Fibroblast of skin of right quadriceps (primary cell): ENCODE data around the gene ATP5PB.
A peak's percentile ranks its signal among the peaks of the same experiment; 100 is the strongest.

Source experiments
- DNase-seq: peaks from one replicate; pipeline ENCODE4 v3.0.0-alpha.2; 2013

ATP5PB gene

DNA sequence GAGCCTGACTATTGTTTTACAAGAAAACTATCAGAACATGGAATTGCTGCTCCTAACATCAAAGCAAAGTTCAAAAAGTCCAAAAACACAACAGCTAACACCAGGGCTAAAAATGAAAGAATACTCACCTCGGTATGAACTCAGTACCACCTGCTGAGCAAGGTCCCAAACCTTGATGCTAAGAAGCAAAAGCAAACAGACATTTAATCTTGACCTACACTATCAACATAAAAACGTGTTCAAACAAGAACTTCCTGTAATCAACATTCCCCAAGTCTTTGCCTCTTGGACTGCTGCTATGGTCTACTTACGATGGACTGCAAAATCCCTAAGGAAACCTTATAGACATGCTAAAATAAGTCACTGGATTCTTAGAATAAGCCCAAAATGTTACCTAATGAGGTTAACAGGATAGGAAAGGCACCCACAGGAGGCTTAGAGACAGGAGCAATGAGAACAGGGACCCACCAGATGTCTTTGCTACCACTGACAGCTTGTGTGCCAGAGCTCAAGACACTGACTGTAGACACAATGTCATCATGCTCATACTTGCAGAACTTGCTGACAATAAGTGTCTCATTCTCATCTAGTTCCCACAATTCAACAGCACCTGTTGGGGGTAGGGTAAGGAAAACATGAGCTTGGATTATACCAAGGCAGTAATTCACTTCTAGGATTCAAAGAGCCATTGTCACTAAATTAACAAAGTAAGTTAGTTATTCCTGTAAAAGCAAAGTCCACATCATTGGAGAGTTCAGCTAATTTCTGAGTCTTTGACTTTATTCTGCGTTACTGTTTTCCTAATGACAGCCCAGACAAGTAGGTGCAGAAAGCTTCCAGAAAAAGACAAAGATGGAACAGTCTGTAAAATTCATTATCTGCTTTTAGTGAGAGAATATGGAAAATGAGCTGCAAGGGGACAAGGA is 2.0 kb upstream of the ATP5PB start:
- DNase-seq: no peak

DNA sequence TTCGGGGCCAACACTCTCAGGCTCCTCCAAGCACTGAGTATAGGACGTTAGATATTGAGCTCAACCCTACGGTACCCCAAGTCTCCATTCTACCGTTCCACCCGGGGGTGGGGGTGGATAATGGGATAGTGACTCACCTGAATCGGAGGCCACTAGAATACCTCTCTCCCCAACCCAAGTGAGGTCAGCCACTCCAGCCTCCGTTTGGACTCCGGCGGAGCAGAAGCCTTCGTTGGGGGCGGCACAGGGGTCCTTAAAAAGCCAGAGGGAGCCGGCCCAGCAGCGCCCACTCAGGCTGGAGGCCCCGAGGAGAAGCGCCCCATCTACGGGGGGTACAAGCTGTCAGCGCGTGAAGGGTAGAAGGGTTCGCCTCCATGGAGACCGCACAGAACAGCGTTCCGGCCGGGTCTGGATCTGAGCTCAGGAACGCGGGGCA is 764 bp upstream of the ATP5PB start:
- peak; percentile 13 for DNase-seq

DNA sequence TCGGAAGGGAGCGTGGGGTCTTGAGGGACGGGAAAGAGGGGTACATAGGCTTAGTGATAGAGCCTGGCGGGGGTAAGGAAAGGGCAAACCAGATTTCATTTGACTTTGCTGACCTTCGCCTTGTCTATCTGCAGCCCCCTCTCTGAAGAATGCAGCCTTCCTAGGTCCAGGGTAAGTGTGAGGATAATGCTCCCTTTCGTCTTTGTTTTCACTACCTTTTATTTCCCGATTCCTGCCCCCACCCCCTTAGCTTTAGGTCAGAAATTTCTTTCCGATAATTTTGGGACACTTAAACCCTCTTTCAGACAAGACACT is 396 bp downstream of the ATP5PB start:
- no peak for DNase-seq

DNA sequence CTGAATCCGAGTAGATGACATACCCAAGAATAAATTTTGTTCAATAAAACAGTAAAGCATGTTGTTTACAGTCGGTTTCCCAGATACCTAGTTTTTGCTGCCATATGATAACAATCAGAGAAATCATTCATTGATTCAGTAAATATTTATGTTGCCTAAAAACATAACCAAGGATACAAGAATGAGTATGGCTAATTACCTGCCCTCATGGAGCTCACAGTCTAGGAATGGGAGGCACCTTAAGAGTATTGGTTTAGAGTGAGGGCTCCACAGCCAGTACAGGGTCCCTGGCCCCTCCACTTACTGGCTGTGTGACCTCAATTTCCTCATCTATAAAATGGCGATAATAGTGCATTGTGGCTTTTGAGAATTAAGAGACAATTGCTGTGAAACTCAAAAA is 921 bp downstream of the ATP5PB start:
- DNase-seq: no peak

DNA sequence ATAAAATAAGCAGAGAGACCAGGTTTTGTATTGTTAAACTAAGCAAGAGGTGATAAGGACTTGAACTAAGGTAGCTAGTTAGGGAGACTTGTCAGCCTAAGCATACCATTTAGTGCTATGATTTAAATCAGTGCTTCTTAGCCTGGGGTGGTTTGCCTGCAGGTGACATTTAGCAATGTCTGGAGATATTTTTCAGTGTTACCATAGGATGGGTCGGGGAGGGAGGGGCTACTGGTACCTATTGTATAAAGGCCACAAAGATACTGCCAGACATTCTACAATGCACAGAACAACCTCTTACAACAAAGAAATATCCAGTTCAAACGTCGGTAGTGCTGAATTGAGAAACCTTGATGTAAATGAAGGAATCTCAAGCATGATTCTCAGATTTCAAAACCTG is 3.3 kb downstream of the ATP5PB start:
- DNase-seq: no peak

DNA sequence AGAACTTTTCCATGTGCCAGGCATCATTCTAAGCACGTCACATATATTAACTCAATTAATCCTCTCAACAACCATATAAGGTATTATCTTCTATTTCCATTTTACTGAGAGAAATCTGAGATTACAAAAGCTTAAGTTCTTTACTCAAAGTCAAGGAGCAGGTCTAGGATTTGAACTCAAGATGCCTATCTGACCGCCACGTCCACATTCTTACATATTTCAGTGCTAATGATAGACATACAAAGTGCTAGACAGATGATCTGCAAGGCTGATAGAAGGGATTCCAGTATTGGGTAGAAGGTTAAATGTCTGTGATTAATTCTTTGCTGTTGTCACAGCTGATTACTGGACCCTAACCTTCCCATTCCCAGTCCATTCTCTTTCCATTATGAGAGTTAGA is 4.4 kb downstream of the ATP5PB start:
- DNase-seq: no peak

DNA sequence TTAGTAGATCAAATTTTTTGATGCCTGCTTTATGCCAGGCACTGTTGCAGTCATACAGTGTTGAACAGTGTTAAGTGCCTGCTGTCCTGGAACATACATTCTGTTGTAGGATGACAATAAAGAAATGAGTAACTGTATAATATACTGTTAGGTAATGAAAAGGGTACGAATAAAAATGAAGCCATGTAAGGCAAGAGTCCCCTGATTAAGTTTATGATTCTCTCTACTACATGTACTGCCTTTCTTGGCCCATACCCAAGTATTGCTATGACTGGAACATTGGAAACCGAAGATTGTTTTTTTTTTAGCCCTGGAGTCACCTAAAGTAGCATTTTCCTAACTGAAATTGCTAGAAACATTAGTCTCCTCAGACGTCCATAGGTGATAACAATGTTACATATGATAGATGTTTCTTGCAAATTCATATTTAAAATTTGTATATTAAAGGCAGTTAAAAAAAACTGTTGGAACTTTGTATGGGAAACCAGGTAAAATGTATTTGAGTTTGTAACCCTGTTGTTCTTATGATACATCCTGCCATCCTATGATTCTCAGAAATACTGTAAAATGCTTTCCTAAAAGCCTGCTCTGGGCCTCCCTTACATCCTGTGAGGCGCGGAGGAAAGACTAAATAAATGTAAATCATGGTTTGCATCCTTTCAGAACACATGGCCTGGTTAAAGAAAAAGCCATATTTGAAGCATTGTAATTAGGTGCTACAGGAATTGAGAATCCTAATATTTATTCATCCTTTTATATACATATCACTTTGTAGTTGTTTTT is 5.8 kb downstream of the ATP5PB start:
- no peak for DNase-seq

DNA sequence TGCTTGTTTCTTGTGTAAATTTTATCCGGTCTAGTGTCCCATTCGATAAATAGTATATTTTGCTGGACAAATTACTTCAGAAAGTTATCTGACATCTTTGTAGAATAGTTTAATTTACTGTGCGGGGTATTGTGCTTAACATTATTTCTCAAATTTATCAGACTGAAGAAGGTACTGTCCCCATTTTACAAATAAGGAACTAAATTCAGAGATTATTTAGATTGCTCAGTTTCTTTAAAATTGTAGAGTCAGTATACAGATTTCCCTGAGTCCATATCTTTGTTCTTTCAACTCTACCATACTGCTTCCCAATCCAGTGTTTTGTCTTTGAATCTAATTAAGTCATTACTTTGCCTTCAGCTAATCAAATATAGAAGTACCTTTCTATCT is 6.4 kb downstream of the ATP5PB start:
- no peak for DNase-seq

DNA sequence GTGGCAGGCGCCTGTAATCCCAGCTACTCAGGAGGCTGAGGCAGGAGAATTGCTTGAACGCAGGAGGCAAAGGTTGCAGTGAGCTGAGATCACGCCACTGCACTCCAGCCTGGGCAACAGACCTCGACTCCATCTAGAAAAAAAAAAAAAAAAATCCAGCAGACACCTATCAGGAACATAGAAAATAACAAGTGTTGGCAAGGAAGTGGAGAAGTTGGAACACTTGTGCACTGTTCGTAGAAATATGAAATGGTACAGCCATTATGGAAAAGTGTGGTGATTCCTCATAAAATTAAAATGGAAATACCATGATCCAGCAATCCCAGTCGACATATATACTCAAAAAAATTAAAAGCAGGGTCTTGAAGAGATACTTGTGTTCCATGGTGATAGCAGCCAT is 12.5 kb downstream of the ATP5PB start:
- DNase-seq: no peak

DNA sequence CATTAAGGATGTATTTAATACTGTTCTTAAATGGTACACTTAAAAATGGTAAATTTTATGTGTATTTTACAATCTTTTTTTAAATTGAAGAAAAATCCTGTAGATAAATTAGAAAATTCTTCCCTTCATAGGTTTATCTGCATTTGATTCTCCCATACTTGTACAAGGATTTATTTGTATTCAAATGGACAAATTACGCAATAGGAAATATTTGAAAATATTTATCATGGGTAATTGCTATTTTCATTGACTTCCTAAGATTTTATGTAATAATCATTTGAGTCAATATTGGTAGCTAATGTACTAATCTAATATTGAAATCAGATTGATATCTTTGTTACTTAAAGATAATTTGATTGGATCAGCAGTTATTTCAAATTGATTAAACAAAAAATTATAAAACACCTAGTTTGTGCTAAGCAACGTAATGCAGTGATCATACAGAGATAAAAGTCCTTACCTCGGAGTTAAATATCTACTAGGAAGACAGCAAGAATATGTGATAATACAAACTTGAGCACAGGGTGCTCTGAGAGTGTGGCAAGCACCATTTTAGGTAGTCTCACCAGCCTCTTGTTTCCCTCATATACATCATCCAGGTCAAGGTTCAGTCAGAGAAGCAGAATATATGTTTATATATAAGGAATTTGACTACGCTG is 13.2 kb downstream of the ATP5PB start:
- no peak for DNase-seq

DNA sequence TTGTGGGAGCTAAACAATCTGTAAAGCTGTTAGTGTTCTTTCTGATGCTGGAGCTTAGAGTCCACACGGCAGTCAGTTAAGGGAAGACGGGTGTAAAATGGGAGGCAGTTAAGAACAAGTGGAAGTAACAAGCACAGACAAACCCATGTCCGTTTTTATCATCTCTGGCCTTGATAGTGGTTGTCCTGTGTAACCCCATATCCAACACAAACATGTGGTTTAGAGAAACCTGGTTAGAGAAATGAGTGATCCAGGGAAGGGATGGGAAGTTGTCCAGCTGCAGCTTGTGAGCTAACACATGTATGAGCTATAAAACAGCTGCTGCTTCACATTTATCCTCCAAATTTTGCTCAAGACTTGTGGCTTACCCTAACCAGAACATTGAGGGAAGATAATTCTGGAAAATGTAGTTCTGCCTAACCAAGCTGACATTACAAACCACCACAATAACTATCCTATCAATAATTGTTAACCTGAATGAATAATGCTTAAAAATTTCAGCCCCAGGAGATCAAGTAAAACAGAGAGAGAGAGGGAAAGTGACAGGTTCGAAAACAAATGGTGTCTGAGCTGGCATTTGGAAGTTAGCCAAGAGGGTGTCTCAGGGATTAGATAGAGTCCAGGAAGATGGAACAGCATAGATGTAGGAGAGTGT is 13.9 kb downstream of the ATP5PB start:
- peak; percentile 45 for DNase-seq

DNA sequence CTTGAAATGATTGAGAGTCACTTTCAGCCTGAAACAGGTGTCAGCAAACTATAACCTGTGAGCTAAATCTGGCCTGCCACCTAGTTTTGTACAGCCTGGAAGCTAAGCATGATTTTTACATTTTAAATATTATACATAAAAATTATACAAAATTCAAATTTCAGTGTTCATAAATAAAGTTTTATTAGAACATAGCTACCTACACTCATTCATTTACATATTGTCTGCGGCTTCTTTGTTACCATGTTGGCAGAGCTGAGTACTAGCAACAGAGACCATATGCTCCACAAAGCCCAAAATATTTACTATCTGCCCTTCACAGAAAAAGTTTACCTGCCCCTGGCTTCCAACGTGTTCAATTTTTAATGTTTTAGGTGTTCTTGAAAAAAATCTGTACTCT is 16.5 kb downstream of the ATP5PB start:
- no peak for DNase-seq

DNA sequence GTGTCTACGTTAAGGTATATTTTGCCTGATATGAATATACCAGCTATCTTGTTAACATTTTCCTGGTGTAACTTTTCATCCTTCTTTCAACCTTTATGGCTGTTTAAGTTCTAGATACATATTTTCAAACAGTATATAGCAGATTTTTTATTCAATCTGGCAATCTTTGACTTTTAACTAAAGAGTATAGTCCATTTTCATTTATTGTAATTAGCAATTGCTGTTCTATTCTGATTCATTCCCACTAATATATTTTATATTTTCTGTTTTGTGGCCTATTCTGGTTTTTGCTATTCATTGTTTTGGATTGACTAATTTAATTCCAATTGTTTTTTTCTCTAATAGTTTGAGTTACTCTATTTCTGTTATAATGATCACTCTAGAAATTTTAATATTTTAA is 17.2 kb downstream of the ATP5PB start:
- no peak for DNase-seq

DNA sequence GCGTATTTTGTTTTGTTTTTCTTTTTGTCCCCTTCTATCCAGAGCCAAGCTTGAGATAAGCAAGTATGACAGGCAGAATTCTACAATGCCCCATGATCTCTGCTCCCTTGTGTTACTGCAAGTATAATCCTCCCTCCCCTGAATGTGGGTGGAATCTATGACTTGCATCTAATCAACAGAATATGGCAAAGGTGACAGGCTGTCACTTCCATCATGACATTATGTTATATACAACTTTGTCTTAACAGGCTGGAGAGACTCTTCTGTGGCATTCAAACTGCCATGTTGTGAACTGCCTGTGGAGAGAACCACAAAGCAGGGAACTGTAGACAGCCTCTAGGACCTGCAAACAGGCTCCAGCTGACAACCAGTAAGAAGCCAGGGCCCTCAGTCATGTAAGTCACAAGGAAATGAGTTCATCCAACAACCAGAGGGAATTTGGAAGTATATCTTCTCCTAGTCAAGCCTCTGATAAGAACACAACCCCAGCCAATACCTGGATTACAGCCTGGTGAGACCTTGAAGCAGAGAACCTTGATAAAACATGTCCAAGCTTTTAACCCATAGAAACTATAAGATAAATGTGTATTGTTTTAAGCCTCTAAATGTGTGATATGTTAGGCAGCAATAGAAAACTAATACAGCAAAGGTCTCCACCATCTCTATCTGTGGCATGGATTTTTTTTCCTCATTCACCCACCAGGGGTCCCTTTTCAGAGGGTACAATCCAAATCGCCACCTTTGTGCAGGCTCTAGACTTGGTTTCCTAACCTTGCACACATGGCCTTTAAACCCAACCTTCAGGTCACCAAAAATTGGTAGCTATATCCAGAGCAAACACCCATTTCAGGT is 18.8 kb downstream of the ATP5PB start:
- no peak for DNase-seq

DNA sequence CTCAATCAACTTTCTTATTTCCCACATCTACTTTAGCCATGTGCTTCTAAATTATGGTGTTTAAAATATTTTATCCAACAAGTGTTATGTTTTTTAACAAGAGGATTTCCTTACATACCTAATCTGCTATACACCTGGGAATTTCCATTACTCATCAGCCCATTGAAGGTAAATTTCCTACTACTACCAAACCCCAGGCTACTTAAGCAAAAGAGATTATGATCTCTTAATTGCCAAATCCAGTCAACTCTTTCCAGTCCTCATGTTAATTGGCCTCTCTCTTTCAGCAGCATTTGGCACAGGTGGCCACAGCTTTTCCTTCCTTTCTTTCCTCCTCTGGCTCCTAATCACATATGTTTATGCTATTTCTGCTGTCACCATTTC is 19.4 kb downstream of the ATP5PB start:
- DNase-seq: no peak

DNA sequence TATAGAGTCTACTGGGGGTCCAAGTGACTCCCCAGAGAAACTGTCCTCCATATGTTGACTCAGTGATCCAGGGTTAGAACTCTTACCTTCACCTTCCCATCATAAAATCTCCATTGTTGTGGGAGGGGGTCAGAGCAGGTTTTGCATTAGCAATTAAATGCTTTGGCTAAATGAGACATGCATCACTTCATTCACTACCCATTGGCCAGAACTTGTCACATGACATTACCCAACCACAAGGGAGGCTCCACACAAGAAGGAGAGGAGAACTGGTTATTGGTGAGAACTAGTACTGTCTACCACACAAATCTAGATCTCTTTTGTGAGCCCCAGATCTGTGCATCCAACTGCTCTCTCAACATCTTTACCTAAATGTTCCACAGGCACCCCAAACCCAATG is 20.3 kb downstream of the ATP5PB start:
- DNase-seq: no peak

DNA sequence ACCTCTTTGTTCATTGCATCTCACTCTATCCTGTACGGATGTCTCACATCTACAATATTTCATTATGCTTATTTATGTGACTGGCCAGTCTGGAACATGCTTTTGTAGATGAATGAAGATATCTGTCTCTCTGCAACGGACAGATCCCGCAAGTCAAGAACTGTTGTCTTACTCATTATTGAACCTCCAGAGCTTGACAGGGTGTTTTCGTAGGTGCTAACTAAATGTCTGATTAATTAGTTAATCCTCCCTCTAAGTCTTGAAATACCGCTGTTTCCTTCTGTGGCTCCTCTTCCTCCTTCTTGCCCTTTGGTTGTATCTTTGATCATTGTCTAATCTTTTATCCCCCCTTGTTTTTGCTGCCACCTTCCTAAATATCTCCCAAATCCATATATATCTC is 21.3 kb downstream of the ATP5PB start:
- no peak for DNase-seq

DNA sequence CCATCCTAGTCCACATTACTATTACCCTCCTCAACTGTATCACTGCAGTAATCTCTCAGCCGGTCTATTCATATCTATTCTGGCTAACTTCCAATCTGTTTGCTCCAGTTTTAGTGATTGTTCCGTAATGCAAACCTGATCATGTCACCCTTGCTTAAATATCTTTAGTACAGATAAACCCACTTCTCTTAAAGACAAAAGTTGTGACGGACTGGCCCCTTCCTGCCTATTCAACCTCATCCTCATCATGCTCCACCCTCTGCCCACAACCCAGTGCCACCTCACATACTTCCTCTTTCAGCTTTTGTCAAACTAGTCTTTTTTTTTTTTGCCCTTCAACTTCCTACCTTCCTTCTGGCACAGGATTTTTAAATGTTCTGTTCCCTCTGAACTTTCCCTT is 21.7 kb downstream of the ATP5PB start:
- DNase-seq: no peak

DNA sequence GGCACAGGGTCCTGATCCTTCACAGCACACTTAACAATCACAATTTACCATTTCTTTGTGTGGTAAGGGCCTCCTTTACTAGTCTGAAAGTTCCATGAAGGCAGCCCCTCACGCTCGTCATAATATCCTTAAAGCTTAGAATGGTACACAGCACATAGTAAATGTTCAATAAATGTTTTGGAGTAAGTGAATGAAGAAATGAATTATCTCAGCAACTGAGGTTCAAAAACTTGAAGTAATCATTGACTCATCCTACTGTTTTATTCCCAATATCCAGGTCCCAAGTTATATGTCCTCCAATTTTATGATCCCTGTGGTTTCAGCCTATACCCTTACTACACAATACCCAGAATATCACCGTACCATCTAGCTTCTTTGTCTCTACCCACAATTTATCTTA is 22.3 kb downstream of the ATP5PB start:
- no peak for DNase-seq

DNA sequence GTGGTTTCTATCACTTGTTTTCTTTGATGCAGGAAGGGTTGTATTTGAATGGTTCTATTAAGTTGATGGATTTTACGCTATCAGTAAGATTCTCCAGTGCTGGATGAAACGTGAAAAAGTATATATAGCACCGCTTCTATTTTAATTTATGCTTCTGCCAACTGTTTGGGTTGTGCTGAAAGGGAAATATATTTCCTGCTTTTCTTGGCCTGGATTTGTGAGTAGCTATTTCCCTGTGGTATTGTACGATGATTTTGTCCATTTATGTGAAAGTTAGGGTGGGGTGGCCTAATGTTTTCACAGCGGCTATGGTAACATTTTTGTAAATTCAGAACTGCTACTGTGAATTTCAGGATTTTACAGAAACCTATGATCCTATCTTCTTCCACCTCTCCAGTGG is 24.8 kb downstream of the ATP5PB start:
- DNase-seq: no peak

DNA sequence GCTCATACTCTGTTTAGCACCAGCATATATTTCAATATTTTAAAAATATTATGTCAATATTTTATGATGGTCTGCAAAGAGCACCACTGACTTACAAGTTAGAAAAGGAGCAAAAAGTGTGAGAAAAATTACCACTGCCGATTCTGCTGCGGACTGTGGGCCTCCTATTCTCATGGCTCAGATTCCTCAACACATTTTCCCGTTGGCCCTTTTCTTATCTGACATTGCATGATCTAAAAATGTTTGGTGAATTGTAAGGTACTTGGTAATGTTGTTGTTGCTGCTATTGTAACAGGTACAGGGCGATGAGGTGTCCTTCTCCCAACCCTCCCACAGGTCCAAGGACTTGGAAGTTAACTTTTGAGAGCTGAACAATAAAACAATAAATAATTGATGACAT is 25.3 kb downstream of the ATP5PB start:
- no peak for DNase-seq

DNA sequence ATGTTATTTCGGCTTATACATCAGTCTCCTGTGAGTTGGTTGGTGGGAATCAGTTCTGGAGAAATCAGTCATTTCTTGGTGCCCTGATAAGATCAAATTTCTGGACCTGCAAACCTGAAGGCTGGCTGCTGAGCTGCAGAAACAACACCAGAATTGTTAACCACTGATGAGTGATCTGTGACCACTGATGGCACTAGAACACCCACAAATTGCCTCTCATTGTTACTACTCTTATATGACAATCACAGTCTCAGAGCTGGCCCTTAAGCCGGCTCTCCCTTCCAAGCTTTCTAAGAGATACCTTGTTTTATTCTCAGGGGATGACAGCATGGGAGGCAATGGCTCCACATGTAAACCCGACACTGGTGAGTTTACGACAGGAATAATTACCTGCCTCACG is 26.4 kb downstream of the ATP5PB start:
- DNase-seq: no peak
